Stimulated activated CD4-positive, alpha-beta T cell treated with anti-CD3 and anti-CD28 coated beads, Interleukin-1b, Interleukin-23, amount 100 ng/mL, for 4 hours (primary cell): ENCODE results near the gene CHN2.

ENCODE experiments used
- DNase-seq, 2 donors: peaks; one replicate each; pipeline ENCODE4 v3.0.0-alpha.2; 2020; ENCODE audit warnings: low read depth in 2 of 2

Gene CHN2

GRCh38 chr7:29194594-29195427, at the start of gene CHN2:
TSS of gene CHN2 (plus strand) at chr7:29194775.
- peak; percentile 12 to 31 for DNase-seq

GRCh38 chr7:29145553-29146056, 49.0 kb upstream of the CHN2 start:
- no peak for DNase-seq

- DNase-seq = no peak
Observed at GRCh38 chr7:29146057-29146706, 48.4 kb upstream of the CHN2 start, which contains the start of gene CPVL. TSS of gene CPVL (minus strand) at chr7:29146537. CDS start at chr7:29121061, 25,476 bp downstream.

GRCh38 chr7:29146888-29147609, 47.5 kb upstream of the CHN2 start:
- DNase-seq = no peak

- no peak for DNase-seq
Observed at GRCh38 chr7:29147821-29148220, 46.8 kb upstream of the CHN2 start.

GRCh38 chr7:29149036-29149435, 45.5 kb upstream of the CHN2 start:
- DNase-seq = no peak

- DNase-seq = no peak
Observed at GRCh38 chr7:29150856-29151255, 43.7 kb upstream of the CHN2 start.

GRCh38 chr7:29154076-29154475, 40.5 kb upstream of the CHN2 start:
- no peak for DNase-seq

- no peak for DNase-seq
Observed at GRCh38 chr7:29156907-29157452, 37.6 kb upstream of the CHN2 start.

GRCh38 chr7:29158795-29159423, 35.7 kb upstream of the CHN2 start:
- DNase-seq = no peak

GRCh38 chr7:29160080-29160479, 34.5 kb upstream of the CHN2 start:
- no peak for DNase-seq

GRCh38 chr7:29161231-29161630, 33.3 kb upstream of the CHN2 start:
- no peak for DNase-seq

GRCh38 chr7:29162577-29162976, 32.0 kb upstream of the CHN2 start:
- no peak for DNase-seq

- no peak for DNase-seq
Observed at GRCh38 chr7:29163854-29164253, 30.7 kb upstream of the CHN2 start.

- no peak for DNase-seq
Observed at GRCh38 chr7:29167721-29168120, 26.9 kb upstream of the CHN2 start.

GRCh38 chr7:29170781-29171180, 23.8 kb upstream of the CHN2 start:
- DNase-seq = no peak

- no peak for DNase-seq
Observed at GRCh38 chr7:29173458-29173857, 21.1 kb upstream of the CHN2 start.

- DNase-seq = no peak
Observed at GRCh38 chr7:29177963-29178600, 16.5 kb upstream of the CHN2 start.

GRCh38 chr7:29179115-29179514, 15.5 kb upstream of the CHN2 start:
- no peak for DNase-seq

GRCh38 chr7:29184599-29184998, 10.0 kb upstream of the CHN2 start:
- no peak for DNase-seq

GRCh38 chr7:29185613-29186012, 9.0 kb upstream of the CHN2 start:
- DNase-seq = no peak
